22Rv1 (cell line): Measurements from ENCODE around the gene EPC2.

Experiments used
- CTCF ChIP-seq: fragments of 450-650 bp; IDR thresholded peaks from 2 replicates; pipeline ENCODE4 v1.5.1; 2017; ENCODE audit warnings: mild to moderate bottlenecking
- ZFX ChIP-seq: fragments of 450-650 bp; IDR thresholded peaks from 2 replicates; pipeline ENCODE4 v1.6.1; 2017; ENCODE audit warnings: antibody characterized with exemption, borderline replicate concordance

GRCh38 chr2:148660999-148661398 lies 16.4 kb downstream of the EPC2 start:
- TF ChIP-seq CTCF: no peak
- TF ChIP-seq ZFX: no peak
